ENCODE measurements around the gene FMC1.

- TF ChIP-seq, protein P1, sequence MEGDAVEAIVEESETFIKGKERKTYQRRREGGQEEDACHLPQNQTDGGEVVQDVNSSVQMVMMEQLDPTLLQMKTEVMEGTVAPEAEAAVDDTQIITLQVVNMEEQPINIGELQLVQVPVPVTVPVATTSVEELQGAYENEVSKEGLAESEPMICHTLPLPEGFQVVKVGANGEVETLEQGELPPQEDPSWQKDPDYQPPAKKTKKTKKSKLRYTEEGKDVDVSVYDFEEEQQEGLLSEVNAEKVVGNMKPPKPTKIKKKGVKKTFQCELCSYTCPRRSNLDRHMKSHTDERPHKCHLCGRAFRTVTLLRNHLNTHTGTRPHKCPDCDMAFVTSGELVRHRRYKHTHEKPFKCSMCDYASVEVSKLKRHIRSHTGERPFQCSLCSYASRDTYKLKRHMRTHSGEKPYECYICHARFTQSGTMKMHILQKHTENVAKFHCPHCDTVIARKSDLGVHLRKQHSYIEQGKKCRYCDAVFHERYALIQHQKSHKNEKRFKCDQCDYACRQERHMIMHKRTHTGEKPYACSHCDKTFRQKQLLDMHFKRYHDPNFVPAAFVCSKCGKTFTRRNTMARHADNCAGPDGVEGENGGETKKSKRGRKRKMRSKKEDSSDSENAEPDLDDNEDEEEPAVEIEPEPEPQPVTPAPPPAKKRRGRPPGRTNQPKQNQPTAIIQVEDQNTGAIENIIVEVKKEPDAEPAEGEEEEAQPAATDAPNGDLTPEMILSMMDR (conservative IDR thresholded peaks at IDR 0.05 in 1 of 2, IDR thresholded peaks at IDR 0.05 in 1 of 2; ENCODE audit: low read depth in 1 of 2, low read length in 2 of 2) = no peak
- no peak for TF ChIP-seq EZH2 (IDR thresholded peaks at IDR 0.05; ENCODE audit: low read length, missing control alignments)
Measured at GRCh38 chr7:139351027-139351426, 9.9 kb downstream of the FMC1 start.

Measured in fibroblast of lung (primary cell).